HepG2 (cell line): ENCODE measurements around the gene DCLRE1B. TPM values are rescaled to one million over a fixed set of nuclear protein-coding genes. Genes with fewer than 3 reads are reported as not detected.

Experiments used
- ATAC-seq: fragments of 200-7000 bp; cut with Tn5 transposase; 3 replicates; pipeline ENCODE4 v1.9.1; 2020; ENCODE audit warnings: mild to moderate bottlenecking, moderate library complexity
- BruUV-seq: library from RNA; stranded (reverse); fragments of 400-500 nt; replicated peaks from 2 replicates; lab custom pipeline; 2021; lab: Mats Ljungman, UMichigan
- CTCF ChIA-PET: fragments of 300-600 bp; formaldehyde crosslinking; extraction: SDS; loops from one replicate; lab custom pipeline; 2021; ENCODE audit warnings: low total read pairs, inconsistent platforms, low intra/inter-chr PET ratio; lab: Yijun Ruan, JAX
- POLR2A ChIA-PET: fragments of 350-600 bp; sonication (Branson Sonifier 250); formaldehyde crosslinking; loops from one replicate; lab custom pipeline; 2020; ENCODE audit warnings: antibody characterized with exemption, inconsistent platforms; lab: Yijun Ruan, JAX
- DNase-seq: peaks from one replicate; pipeline ENCODE4 v3.0.0-alpha.2; 2015; ENCODE audit warnings: low spot score
- FAIRE-seq: peaks from 3 replicates; lab custom pipeline; 2011; peaks lifted over from hg19 to GRCh38; lab: Jason Lieb, UNC
- H2AFZ ChIP-seq: one replicate; pipeline ENCODE4 v1.6.1; 2011; ENCODE audit warnings: low read length, inconsistent platforms
- H3K27ac ChIP-seq: fragments of 300-600 bp; 3 replicates; pipeline ENCODE4 v1.8.0; 2011; ENCODE audit warnings: mixed run types, mild to moderate bottlenecking, mixed read lengths, low read length, inconsistent platforms; ENCODE audit not compliant: insufficient read depth; ENCODE audit errors: extremely low read length
- H3K27me3 ChIP-seq, 2 experiments: fragments of 200-600 bp in 1 of 2; 2 replicates in 1 of 2; 3 replicates in 1 of 2; pipeline versions ENCODE4 v1.6.0 to v1.8.0; 2011; ENCODE audit warnings: low read length in 2 of 2, mild to moderate bottlenecking in 2 of 2, moderate library complexity in 2 of 2, inconsistent platforms in 1 of 2; ENCODE audit not compliant: insufficient read depth in 2 of 2, control insufficient read depth in 1 of 2
- H3K36me3 ChIP-seq, 2 experiments: fragments of 200-600 bp in 1 of 2; replicated peaks in 1 of 2; 2 replicates in 1 of 2; 3 replicates in 1 of 2; pipeline versions ENCODE4 v1.5.1 to v1.8.0; 2011; ENCODE audit warnings: low read length in 2 of 2, inconsistent platforms in 1 of 2; ENCODE audit not compliant: insufficient read depth in 2 of 2, control insufficient read depth in 1 of 2
- H3K4me1 ChIP-seq: 2 replicates; pipeline ENCODE4 v1.5.1; 2012; ENCODE audit warnings: low read length, inconsistent platforms; ENCODE audit not compliant: insufficient read depth
- H3K4me2 ChIP-seq: 2 replicates; pipeline ENCODE4 v1.6.0; 2011; ENCODE audit warnings: low read depth, low read length, inconsistent platforms
- H3K4me3 ChIP-seq, 3 experiments: fragments of 200-600 bp in 1 of 3; sonication (generic), shearing (Covaris generic) in 1 of 3; replicated peaks in 1 of 3; 2 replicates each; pipeline ENCODE4 v1.5.1; 2011 to 2016; ENCODE audit warnings: low read length in 3 of 3, inconsistent platforms in 2 of 3, low read depth in 2 of 3, mild to moderate bottlenecking in 2 of 3, control low read depth in 1 of 3, mixed read lengths in 1 of 3; ENCODE audit not compliant: insufficient read depth in 1 of 3
- H3K79me2 ChIP-seq: one replicate; pipeline ENCODE4 v1.6.1; 2011; ENCODE audit warnings: low read length, inconsistent platforms; ENCODE audit not compliant: insufficient read depth
- H3K9ac ChIP-seq: 2 replicates; pipeline ENCODE4 v1.6.0; 2011; ENCODE audit warnings: mild to moderate bottlenecking, low read depth, low read length, inconsistent platforms; ENCODE audit not compliant: insufficient read depth
- H3K9me3 ChIP-seq: 2 replicates; pipeline ENCODE4 v1.5.1; 2012; ENCODE audit warnings: mild to moderate bottlenecking, low read length
- H4K20me1 ChIP-seq: 2 replicates; pipeline ENCODE4 v1.6.0; 2011; ENCODE audit warnings: inconsistent platforms, mild to moderate bottlenecking, low read length, moderate library complexity; ENCODE audit not compliant: insufficient read depth
- BCL3 ChIP-seq: sonication (generic); formaldehyde crosslinking; IDR thresholded peaks from 2 replicates; pipeline ENCODE4 v1.5.1; 2020; ENCODE audit warnings: mild to moderate bottlenecking, missing genetic modification reagents, moderate library complexity
- CBFB ChIP-seq: sonication (generic); formaldehyde crosslinking; IDR thresholded peaks from 2 replicates; pipeline ENCODE4 v1.4.0; 2020; ENCODE audit warnings: missing genetic modification reagents
- FLYWCH1 ChIP-seq: sonication (generic); formaldehyde crosslinking; IDR thresholded peaks from 2 replicates; pipeline ENCODE4 v1.8.1; 2023; ENCODE audit warnings: mild to moderate bottlenecking, missing genetic modification reagents
- GTF2F1 ChIP-seq: fragments of 150-350 bp; IDR thresholded peaks from 2 replicates; pipeline ENCODE4 v1.6.1; 2014; ENCODE audit warnings: low read length
- KLF12 ChIP-seq: sonication (generic); formaldehyde crosslinking; IDR thresholded peaks from 2 replicates; pipeline ENCODE4 v1.4.0; 2020; ENCODE audit warnings: missing genetic modification reagents, borderline replicate concordance
- KLF13 ChIP-seq: sonication (generic); formaldehyde crosslinking; IDR thresholded peaks from 2 replicates; pipeline ENCODE4 v1.4.0; 2020; ENCODE audit warnings: mild to moderate bottlenecking, missing genetic modification reagents
- LBX2 ChIP-seq: sonication (generic); formaldehyde crosslinking; IDR thresholded peaks from 2 replicates; pipeline ENCODE4 v1.5.0; 2020; ENCODE audit warnings: missing genetic modification reagents, mild to moderate bottlenecking, borderline replicate concordance
- MAFF ChIP-seq: IDR thresholded peaks from 2 replicates; pipeline ENCODE4 v1.6.1; 2011; ENCODE audit warnings: low read depth, low read length, improper control_type of control experiment
- MEIS1 ChIP-seq: sonication (generic); formaldehyde crosslinking; IDR thresholded peaks from 2 replicates; pipeline ENCODE4 v1.9.0; 2021; ENCODE audit warnings: mild to moderate bottlenecking, missing genetic modification reagents, moderate library complexity, borderline replicate concordance
- NCOA1 ChIP-seq: sonication (generic); formaldehyde crosslinking; IDR thresholded peaks from 2 replicates; pipeline ENCODE4 v1.9.0; 2021; ENCODE audit warnings: missing genetic modification reagents
- NR2F2 ChIP-seq: IDR thresholded peaks from 2 replicates; pipeline ENCODE4 v1.6.1; 2012; ENCODE audit warnings: low read depth, inconsistent platforms, borderline replicate concordance
- REL ChIP-seq: sonication (generic); formaldehyde crosslinking; conservative IDR thresholded peaks from 2 replicates; pipeline ENCODE4 v1.8.0; 2022; ENCODE audit warnings: mild to moderate bottlenecking, missing genetic modification reagents, moderate library complexity
- ZNF18 ChIP-seq: sonication (generic); formaldehyde crosslinking; IDR thresholded peaks from 2 replicates; pipeline ENCODE4 v1.8.0; 2022; ENCODE audit warnings: mild to moderate bottlenecking, missing genetic modification reagents; ENCODE audit not compliant: insufficient replicate concordance
- ZNF350 ChIP-seq: sonication (generic); formaldehyde crosslinking; IDR thresholded peaks from 2 replicates; pipeline ENCODE4 v1.4.0; 2020; ENCODE audit warnings: mild to moderate bottlenecking, low read depth, missing genetic modification reagents, borderline replicate concordance
- ZNF570 ChIP-seq: sonication (generic); formaldehyde crosslinking; IDR thresholded peaks from 2 replicates; pipeline ENCODE4 v1.4.0; 2020; ENCODE audit warnings: mild to moderate bottlenecking, missing genetic modification reagents, borderline replicate concordance
- ZNF597 ChIP-seq: sonication (generic); formaldehyde crosslinking; IDR thresholded peaks from 2 replicates; pipeline ENCODE4 v1.5.0; 2020; ENCODE audit warnings: missing genetic modification reagents
- ZNF7 ChIP-seq: IDR thresholded peaks from 2 replicates; pipeline ENCODE4 v1.6.1; 2016; ENCODE audit warnings: missing biosample characterization, missing genetic modification reagents
- ZNF784 ChIP-seq: sonication (generic); formaldehyde crosslinking; IDR thresholded peaks from 2 replicates; pipeline ENCODE4 v1.5.1; 2020; ENCODE audit warnings: missing genetic modification reagents, mild to moderate bottlenecking, borderline replicate concordance
- WGBS: methylation state at CpG from one replicate; pipeline ENCODE4 v1.1.6; 2017; ENCODE audit warnings: low lambda C conversion rate; 5-methylcytosine and 5-hydroxymethylcytosine counted together
- in situ Hi-C: cut with HindIII; loops from 2 replicates; pipeline ENCODE4 v1.10.0; 2017; ENCODE audit warnings: low pct_unique_long_range_greater_than_20kb; ENCODE audit not compliant: extremely low pct_ligation_motif_present
- intact Hi-C: fragments of 100-400 bp; cut with micrococcal nuclease; formaldehyde crosslinking; loops from one replicate; pipeline ENCODE4 v1.10.0; 2022; ENCODE audit not compliant: unreplicated experiment
- polyA plus RNA-seq, 8 experiments: library from polyadenylated mRNA; depleted of rRNA in 3 of 8; stranded (reverse) in 7 of 8; unstranded in 1 of 8; fragments of >200 nt; fragmentation: Illumina TruSeq in 4 of 8; extraction: Trizol in 4 of 8; gene quantifications; 2 replicates each; pipeline versions ENCODE4 v1.2.1 to v1.2.3, GENCODE V29; 2011 to 2016; ENCODE audit warnings: low read depth in 4 of 8, missing spikeins in 1 of 8, mixed read lengths in 1 of 8; ENCODE audit not compliant: insufficient read depth in 1 of 8
- total RNA-seq, 5 experiments: library from RNA; depleted of rRNA; stranded (reverse); fragments of >200 nt; fragmentation: Illumina TruSeq; extraction: Trizol; gene quantifications; 2 replicates each; pipeline ENCODE4 v1.2.3, GENCODE V29; 2016; ENCODE audit warnings: low read depth in 1 of 5
- TF ChIP-seq, protein P1 (sequence below): sonication (generic); formaldehyde crosslinking; IDR thresholded peaks from 2 replicates; pipeline ENCODE4 v1.4.0; 2020; ENCODE audit warnings: missing genetic modification reagents

Gene DCLRE1B
- total and polyA plus RNA-seq, 2 of the 13 experiments (the other 11 are each of a cell fraction or from before 2014, with no cell fraction given), result 2.7 to 8.0 TPM

DNA sequence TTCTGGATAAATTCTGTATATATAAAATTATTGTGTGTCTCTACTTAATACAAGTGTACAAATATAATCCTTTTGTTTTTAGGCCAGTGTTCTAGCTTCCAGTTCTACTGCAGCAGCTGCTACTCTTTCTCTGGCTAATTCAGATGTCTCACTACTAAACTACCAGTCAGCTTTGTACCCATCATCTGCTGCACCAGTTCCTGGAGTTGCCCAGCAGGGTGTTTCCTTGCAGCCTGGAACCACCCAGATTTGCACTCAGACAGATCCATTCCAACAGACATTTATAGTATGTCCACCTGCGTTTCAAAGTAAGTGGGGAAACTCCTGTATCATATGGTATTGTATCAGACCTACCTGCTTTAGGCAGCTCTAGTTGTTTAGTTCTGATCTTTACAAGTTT is 52.9 kb downstream of the DCLRE1B start:
- H2AFZ ChIP-seq, result no peak overlapping the region
- WGBS, result 100% methylated on average over 1 of the region's 1 CpG
- H3K27ac ChIP-seq, result no peak overlapping the region
- FAIRE-seq (no peak), ATAC-seq (no peak), DNase-seq (no peak)
- H4K20me1 ChIP-seq, result no peaks in the 10 kb centered on the region
- intact Hi-C loops, result no loop called here
- no TSS peak for BruUV-seq
- H3K4me3 ChIP-seq, result no peak overlapping the region
- ChIA-PET CTCF (no interaction called here), POLR2A (no interaction called here)
- no peaks in the 10 kb centered on the region for H3K9me3 ChIP-seq
- H3K79me2 ChIP-seq, result no peaks in the 10 kb centered on the region
- H3K27me3 ChIP-seq, result no peaks in the 10 kb centered on the region
- no peak overlapping the region for H3K9ac ChIP-seq
- H3K36me3 ChIP-seq, result peaks cover 12 to 67% of the 10 kb centered on the region in 2 experiments
- no peaks in the 10 kb centered on the region for H3K4me1 ChIP-seq
- TF ChIP-seq NR2F2, result no peak
- no peak for TF ChIP-seq MAFF
- no peak for TF ChIP-seq ZNF570 (CRISPR knock-in tag)
- TF ChIP-seq KLF12 (CRISPR knock-in tag), result no peak
- TF ChIP-seq ZNF7, result no peak
- no peak for TF ChIP-seq ZNF597 (CRISPR knock-in tag)
- no peak for TF ChIP-seq CBFB (CRISPR knock-in tag)
- TF ChIP-seq NCOA1 (CRISPR knock-in tag), result no peak
- TF ChIP-seq ZNF350 (CRISPR knock-in tag), result no peak
- TF ChIP-seq REL, result no peak
- no peak for TF ChIP-seq BCL3 (CRISPR knock-in tag)
- no peak for TF ChIP-seq ZNF18 (CRISPR knock-in tag)
- TF ChIP-seq FLYWCH1 (CRISPR knock-in tag), result no peak
- TF ChIP-seq MEIS1 (CRISPR knock-in tag), result no peak
- TF ChIP-seq GTF2F1, result no peak
- no peak for TF ChIP-seq ZNF784 (CRISPR knock-in tag)
- TF ChIP-seq, protein P1, sequence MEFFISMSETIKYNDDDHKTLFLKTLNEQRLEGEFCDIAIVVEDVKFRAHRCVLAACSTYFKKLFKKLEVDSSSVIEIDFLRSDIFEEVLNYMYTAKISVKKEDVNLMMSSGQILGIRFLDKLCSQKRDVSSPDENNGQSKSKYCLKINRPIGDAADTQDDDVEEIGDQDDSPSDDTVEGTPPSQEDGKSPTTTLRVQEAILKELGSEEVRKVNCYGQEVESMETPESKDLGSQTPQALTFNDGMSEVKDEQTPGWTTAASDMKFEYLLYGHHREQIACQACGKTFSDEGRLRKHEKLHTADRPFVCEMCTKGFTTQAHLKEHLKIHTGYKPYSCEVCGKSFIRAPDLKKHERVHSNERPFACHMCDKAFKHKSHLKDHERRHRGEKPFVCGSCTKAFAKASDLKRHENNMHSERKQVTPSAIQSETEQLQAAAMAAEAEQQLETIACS (CRISPR knock-in tag), result no peak
- TF ChIP-seq LBX2 (CRISPR knock-in tag), result no peak
- TF ChIP-seq KLF13 (CRISPR knock-in tag), result no peak
- in situ Hi-C loops, result no loop called here
- H3K4me2 ChIP-seq, result no peak overlapping the region
